Endothelial cell of umbilical vein (primary cell): ENCODE data around the gene NAP1L5. TPM values are rescaled to one million over a fixed set of nuclear protein-coding genes. Genes with fewer than 3 reads are reported as not detected.

Experiments used
- BruUV-seq: library from RNA; stranded (reverse); fragments of 400-500 nt; replicated peaks from 2 replicates; lab custom pipeline; 2021; lab: Mats Ljungman, UMichigan
- CTCF ChIA-PET: fragments of 300-600, 350-600 bp; sonication (Branson Sonifier 250); formaldehyde crosslinking; loops from one replicate; lab custom pipeline; 2021; ENCODE audit warnings: antibody characterized with exemption, inconsistent platforms; lab: Charles Lee
- POLR2A ChIA-PET: fragments of 300-600, 350-600 bp; sonication (Branson Sonifier 250); formaldehyde crosslinking; loops from one replicate; lab custom pipeline; 2021; ENCODE audit warnings: antibody characterized with exemption, inconsistent platforms; lab: Charles Lee
- DNase-seq: peaks from one replicate; pipeline ENCODE4 v3.0.0-alpha.2; 2011; ENCODE audit warnings: low read depth, low spot score
- FAIRE-seq: peaks from 2 replicates; lab custom pipeline; 2011; peaks lifted over from hg19 to GRCh38; lab: Jason Lieb, UNC
- H2AFZ ChIP-seq: 2 replicates; pipeline ENCODE4 v1.6.0; 2012; ENCODE audit warnings: low read depth, low read length, control low read depth, inconsistent platforms
- H3K27ac ChIP-seq: 2 replicates; pipeline ENCODE4 v1.5.1; 2011; ENCODE audit warnings: low read depth, mild to moderate bottlenecking, control low read depth, low read length, moderate library complexity; ENCODE audit not compliant: insufficient read depth
- H3K27me3 ChIP-seq, 2 experiments: 2 replicates each; pipeline versions ENCODE4 v1.6.0 to v1.6.1; 2011; ENCODE audit warnings: low read length in 2 of 2, mixed read lengths in 1 of 2; ENCODE audit not compliant: control insufficient read depth in 2 of 2, insufficient read depth in 2 of 2
- H3K36me3 ChIP-seq, 2 experiments: 2 replicates in 1 of 2; 3 replicates in 1 of 2; pipeline ENCODE4 v1.5.1; 2011; ENCODE audit warnings: low read length in 2 of 2, mild to moderate bottlenecking in 1 of 2, moderate library complexity in 1 of 2; ENCODE audit not compliant: control insufficient read depth in 2 of 2, insufficient read depth in 2 of 2; ENCODE audit errors: extremely low read depth in 1 of 2
- H3K4me1 ChIP-seq: 3 replicates; pipeline ENCODE4 v1.5.1; 2011; ENCODE audit warnings: mild to moderate bottlenecking, low read length; ENCODE audit not compliant: control insufficient read depth, insufficient read depth; ENCODE audit errors: extremely low read depth
- H3K4me2 ChIP-seq: 2 replicates; pipeline ENCODE4 v1.6.1; 2011; ENCODE audit warnings: low read length, control low read depth, mixed read lengths; ENCODE audit not compliant: insufficient read depth
- H3K4me3 ChIP-seq, 3 experiments: fragments of 200-600 bp in 1 of 3; sonication (generic), shearing (Covaris generic) in 1 of 3; replicated peaks in 1 of 3; 2 replicates each; pipeline ENCODE4 v1.5.1; 2011 to 2016; ENCODE audit warnings: control low read depth in 3 of 3, low read length in 3 of 3, mild to moderate bottlenecking in 2 of 3, inconsistent platforms in 1 of 3, low read depth in 1 of 3, moderate library complexity in 1 of 3; ENCODE audit not compliant: insufficient read depth in 1 of 3
- H3K79me2 ChIP-seq: 2 replicates; pipeline ENCODE4 v1.6.0; 2012; ENCODE audit warnings: low read length, inconsistent platforms; ENCODE audit not compliant: control insufficient read depth, insufficient read depth
- H3K9ac ChIP-seq: replicated peaks from 2 replicates; pipeline ENCODE3; 2011; ENCODE audit warnings: low read length, control low read depth; ENCODE audit not compliant: insufficient read depth; ENCODE audit errors: extremely low read depth
- H3K9me1 ChIP-seq: replicated peaks from 3 replicates; pipeline ENCODE4 v1.6.0; 2011; ENCODE audit warnings: mild to moderate bottlenecking, low read length; ENCODE audit not compliant: control insufficient read depth, insufficient read depth; ENCODE audit errors: extremely low read depth
- H3K9me3 ChIP-seq: replicated peaks from 2 replicates; pipeline ENCODE4 v1.5.1; 2012; ENCODE audit warnings: low read length, inconsistent platforms; ENCODE audit not compliant: control insufficient read depth, insufficient read depth
- H4K20me1 ChIP-seq: replicated peaks from 2 replicates; pipeline ENCODE3; 2011; ENCODE audit warnings: mild to moderate bottlenecking, low read length; ENCODE audit not compliant: control insufficient read depth, insufficient read depth; ENCODE audit errors: extremely low read depth
- EZH2 ChIP-seq: IDR thresholded peaks from 2 replicates; pipeline ENCODE4 v1.6.1; 2012; ENCODE audit warnings: borderline replicate concordance, low read depth, mild to moderate bottlenecking, moderate library complexity, low read length, inconsistent platforms; ENCODE audit not compliant: severe bottlenecking
- FOS ChIP-seq: IDR thresholded peaks from 2 replicates; pipeline ENCODE4 v1.6.1; 2011; ENCODE audit warnings: mild to moderate bottlenecking, low read length, moderate library complexity, borderline replicate concordance; ENCODE audit not compliant: insufficient read depth
- GATA2 ChIP-seq: IDR thresholded peaks from 2 replicates; pipeline ENCODE4 v1.7.0; 2011; ENCODE audit warnings: low read depth, mild to moderate bottlenecking, moderate library complexity, mixed read lengths, low read length; ENCODE audit not compliant: insufficient read length, insufficient read depth
- JUN ChIP-seq: IDR thresholded peaks from 2 replicates; pipeline ENCODE4 v1.6.1; 2011; ENCODE audit warnings: borderline replicate concordance, low read depth; ENCODE audit not compliant: insufficient read length, insufficient read depth
- MYC ChIP-seq: IDR thresholded peaks from one replicate; pipeline ENCODE4 v1.6.1; 2011; ENCODE audit warnings: mild to moderate bottlenecking, low read depth, low read length
- POLR2A ChIP-seq: IDR thresholded peaks from 2 replicates; pipeline ENCODE4 v1.6.1; 2012; ENCODE audit warnings: low read depth, mild to moderate bottlenecking, control low read depth, low read length
- POLR2AphosphoS5 ChIP-seq: IDR thresholded peaks from 2 replicates; pipeline ENCODE4 v1.6.1; 2012; ENCODE audit warnings: low read depth, mild to moderate bottlenecking, control low read depth, low read length, moderate library complexity; ENCODE audit not compliant: insufficient read depth
- dilution Hi-C: fragments of 300-500 bp; cut with MboI; formaldehyde crosslinking; loops from one replicate; pipeline ENCODE4 v1.15.0; 2019; ENCODE audit warnings: low sequenced_read_pairs; ENCODE audit not compliant: extremely low pct_ligation_motif_present
- intact Hi-C: fragments of 100-400 bp; cut with micrococcal nuclease; formaldehyde crosslinking; loops from one replicate; pipeline ENCODE4 v1.10.0; 2022
- polyA plus RNA-seq, 4 experiments: library from polyadenylated mRNA; depleted of rRNA in 3 of 4; stranded (reverse) in 3 of 4; unstranded in 1 of 4; fragments of >200 nt; gene quantifications; 2 replicates each; pipeline versions ENCODE4 v1.2.1 to v1.2.3, GENCODE V29; 2011 to 2012; ENCODE audit warnings: missing spikeins in 1 of 4
- total RNA-seq: library from RNA; stranded (reverse); gene quantifications from 2 replicates; pipeline ENCODE4 v1.2.3, GENCODE V29; 2021
- TF ChIP-seq, protein P1 (sequence below), 2 donors: IDR thresholded peaks; 1 replicate in 1 of 2; 2 replicates in 1 of 2; pipeline ENCODE4 v1.5.1; 2011; ENCODE audit warnings: low read length in 2 of 2, mild to moderate bottlenecking in 2 of 2, moderate library complexity in 2 of 2, control low read depth in 1 of 2, inconsistent platforms in 1 of 2, low read depth in 1 of 2; ENCODE audit not compliant: insufficient read depth in 1 of 2; ENCODE audit errors: extremely low read depth in 1 of 2
- TF ChIP-seq, protein P2 (sequence below): IDR thresholded peaks from 2 replicates; pipeline ENCODE4 v1.6.1; 2011; ENCODE audit not compliant: insufficient read depth, insufficient read length

NAP1L5 gene
- total and polyA plus RNA-seq, 2 donors (not counting 3 experiments of a cell fraction or from before 2014, with no cell fraction given), result 3.4 to 6.1 TPM

DNA sequence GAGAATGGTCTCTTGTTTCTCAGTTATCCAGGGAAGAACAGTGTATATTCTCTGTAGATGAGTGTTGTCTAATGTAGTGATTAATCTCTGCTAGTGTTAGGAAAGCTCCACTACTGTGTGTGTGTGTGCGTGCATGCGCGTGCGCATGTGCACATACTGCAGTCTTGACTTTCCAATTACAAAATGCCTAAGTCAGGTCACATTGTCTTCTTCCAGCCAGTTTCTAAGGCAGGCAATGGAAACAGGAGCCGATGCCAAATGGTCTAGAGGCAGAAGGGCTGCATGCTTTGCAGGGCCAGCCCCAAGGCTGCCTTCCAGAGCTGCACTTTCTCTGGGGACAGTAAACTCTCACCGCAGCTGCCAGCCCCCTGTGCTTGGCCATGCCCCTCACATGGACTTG lies 30.5 kb upstream of the NAP1L5 start:
- intact Hi-C loops (loop anchor here (5.0 kb wide), 1 partner anchor 64 kb away; no protein-coding TSS in a partner anchor), dilution Hi-C loops (no loop called here)
- Histone ChIP-seq H3K9me1 (no peaks in the 10 kb centered on the region), H3K4me2 (no peak overlapping the region), H3K36me3 (peaks cover 6% of the 10 kb centered on the region in 2 experiments), H2AFZ (no peak overlapping the region), H3K4me3 (no peak overlapping the region), H4K20me1 (no peaks in the 10 kb centered on the region), H3K27ac (no peak overlapping the region), H3K79me2 (no peaks in the 10 kb centered on the region), H3K9me3 (no peaks in the 10 kb centered on the region), H3K27me3 (no peaks in the 10 kb centered on the region), H3K9ac (no peak overlapping the region), H3K4me1 (peaks cover 8% of the 10 kb centered on the region)
- CTCF ChIA-PET, result interaction anchor here (0.9 to 1.3 kb wide), 5 partner anchors 55 to 296 kb away, joined by 3 to 5 read pairs (median 5); no protein-coding TSS in a partner anchor
- no TSS peak for BruUV-seq
- no peak for FAIRE-seq
- POLR2A ChIA-PET, result no interaction called here
- no peak for TF ChIP-seq MYC
- TF ChIP-seq POLR2A, result no peak
- no peak for DNase-seq

DNA sequence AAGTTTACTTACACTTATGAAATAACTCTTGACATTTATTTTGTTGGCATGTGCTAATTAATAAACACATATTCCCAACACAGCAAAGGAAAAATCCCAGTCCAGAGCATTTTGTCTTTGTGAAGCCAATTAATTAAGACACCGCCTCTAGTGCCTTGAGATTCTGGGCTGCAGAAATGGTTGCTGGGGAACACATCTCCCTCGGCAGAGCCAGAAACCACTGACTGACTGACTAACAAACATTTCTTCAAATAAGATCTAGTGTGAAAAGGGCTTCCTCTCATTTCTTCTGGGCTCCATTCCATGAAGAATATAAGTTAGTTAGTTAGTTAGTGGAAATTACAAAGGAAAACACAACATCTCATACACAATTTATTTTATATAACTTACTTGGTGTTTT lies 28.4 kb upstream of the NAP1L5 start:
- no peak overlapping the region for H3K9ac ChIP-seq
- no TSS peak for BruUV-seq
- H3K36me3 ChIP-seq, result peaks cover 6 to 8% of the 10 kb centered on the region in 2 experiments
- no peaks in the 10 kb centered on the region for H3K9me1 ChIP-seq
- peaks cover 8% of the 10 kb centered on the region for H3K4me1 ChIP-seq
- no peak overlapping the region for H3K4me2 ChIP-seq
- no peaks in the 10 kb centered on the region for H3K9me3 ChIP-seq
- FAIRE-seq (no peak), DNase-seq (no peak)
- no peaks in the 10 kb centered on the region for H3K79me2 ChIP-seq
- ChIA-PET CTCF (interaction anchor here (1.0 to 1.9 kb wide), 6 partner anchors 9 to 296 kb away, joined by 3 to 5 read pairs (median 4); no protein-coding TSS in a partner anchor), POLR2A (no interaction called here)
- H2AFZ ChIP-seq, result no peak overlapping the region
- intact Hi-C loops (loop anchor here (5.0 kb wide), 1 partner anchor 66 kb away; no protein-coding TSS in a partner anchor), dilution Hi-C loops (no loop called here)
- no peak overlapping the region for H3K27ac ChIP-seq
- TF ChIP-seq GATA2, result no peak
- no peak for TF ChIP-seq FOS
- TF ChIP-seq POLR2AphosphoS5, result no peak
- TF ChIP-seq, protein P1, sequence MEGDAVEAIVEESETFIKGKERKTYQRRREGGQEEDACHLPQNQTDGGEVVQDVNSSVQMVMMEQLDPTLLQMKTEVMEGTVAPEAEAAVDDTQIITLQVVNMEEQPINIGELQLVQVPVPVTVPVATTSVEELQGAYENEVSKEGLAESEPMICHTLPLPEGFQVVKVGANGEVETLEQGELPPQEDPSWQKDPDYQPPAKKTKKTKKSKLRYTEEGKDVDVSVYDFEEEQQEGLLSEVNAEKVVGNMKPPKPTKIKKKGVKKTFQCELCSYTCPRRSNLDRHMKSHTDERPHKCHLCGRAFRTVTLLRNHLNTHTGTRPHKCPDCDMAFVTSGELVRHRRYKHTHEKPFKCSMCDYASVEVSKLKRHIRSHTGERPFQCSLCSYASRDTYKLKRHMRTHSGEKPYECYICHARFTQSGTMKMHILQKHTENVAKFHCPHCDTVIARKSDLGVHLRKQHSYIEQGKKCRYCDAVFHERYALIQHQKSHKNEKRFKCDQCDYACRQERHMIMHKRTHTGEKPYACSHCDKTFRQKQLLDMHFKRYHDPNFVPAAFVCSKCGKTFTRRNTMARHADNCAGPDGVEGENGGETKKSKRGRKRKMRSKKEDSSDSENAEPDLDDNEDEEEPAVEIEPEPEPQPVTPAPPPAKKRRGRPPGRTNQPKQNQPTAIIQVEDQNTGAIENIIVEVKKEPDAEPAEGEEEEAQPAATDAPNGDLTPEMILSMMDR (IDR thresholded peaks at IDR 0.05; ENCODE audit: extremely low read depth in 1 of 2, insufficient read depth in 1 of 2, low read depth in 1 of 2, low read length in 2 of 2), result no peak
- no peak for TF ChIP-seq MYC
- TF ChIP-seq, protein P2, sequence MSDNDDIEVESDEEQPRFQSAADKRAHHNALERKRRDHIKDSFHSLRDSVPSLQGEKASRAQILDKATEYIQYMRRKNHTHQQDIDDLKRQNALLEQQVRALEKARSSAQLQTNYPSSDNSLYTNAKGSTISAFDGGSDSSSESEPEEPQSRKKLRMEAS, result no peak
- no peak for TF ChIP-seq POLR2A
- no peak for TF ChIP-seq JUN
- TF ChIP-seq EZH2, result no peak
- H3K27me3 ChIP-seq, result no peaks in the 10 kb centered on the region
- H4K20me1 ChIP-seq, result no peaks in the 10 kb centered on the region
- no peak overlapping the region for H3K4me3 ChIP-seq
